GM19035 (cell line): ENCODE data around the gene DNAH3.
"Not testable (repeated sequence)": the region's sequence is repeated elsewhere in the genome, so short reads cannot be mapped to it uniquely, and the experiment has no call there.

Experiments
- ATAC-seq: cut with Tn5 transposase; IDR thresholded peaks from one replicate; pipeline ENCODE4 v1.9.1; 2021; ENCODE audit not compliant: unreplicated experiment

Gene DNAH3

DNA sequence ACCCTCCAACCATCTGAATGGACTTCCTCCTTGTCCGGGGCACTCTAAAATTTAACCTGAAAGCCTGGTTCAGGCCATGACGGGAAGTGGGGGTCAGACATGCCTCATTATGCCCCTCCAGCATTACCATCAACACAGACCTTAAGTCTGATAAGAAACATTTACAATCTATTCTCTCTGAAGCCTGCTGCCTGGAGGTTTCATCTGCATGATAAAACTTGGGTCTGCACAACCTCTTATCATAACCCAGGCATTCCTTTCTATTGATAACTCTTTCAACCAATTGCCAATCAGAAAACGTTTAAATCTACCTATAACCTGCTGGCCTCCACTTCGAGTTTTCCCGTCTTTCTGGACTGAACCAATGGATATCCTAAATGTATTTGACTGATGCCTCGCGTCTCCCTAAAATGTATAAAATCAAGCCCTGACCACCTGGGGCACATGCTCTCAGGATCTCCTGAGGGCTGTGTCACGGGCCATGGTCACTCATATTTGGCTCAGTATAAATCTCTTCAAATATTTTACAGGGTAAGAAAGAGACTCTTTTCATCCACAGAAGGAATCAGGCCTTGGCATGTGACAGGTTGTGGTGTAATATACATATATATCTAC, 204.5 kb downstream of the DNAH3 start:
- ATAC-seq, result no peak

DNA sequence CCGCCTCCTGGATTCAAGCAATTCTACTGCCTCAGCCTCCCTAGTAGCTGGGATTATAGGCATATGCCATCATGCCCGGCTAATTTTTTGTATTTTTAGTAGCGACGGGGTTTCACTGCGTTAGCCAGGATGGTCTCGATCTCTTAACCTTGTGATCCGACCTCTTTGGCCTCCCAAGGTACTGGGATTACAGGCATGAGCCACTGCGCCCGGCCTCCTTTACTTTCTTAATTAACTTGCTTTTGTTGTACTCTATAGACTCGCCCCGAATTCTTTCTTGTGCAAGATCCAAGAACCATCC, 205.1 kb downstream of the DNAH3 start:
- ATAC-seq, result not testable (repeated sequence)

DNA sequence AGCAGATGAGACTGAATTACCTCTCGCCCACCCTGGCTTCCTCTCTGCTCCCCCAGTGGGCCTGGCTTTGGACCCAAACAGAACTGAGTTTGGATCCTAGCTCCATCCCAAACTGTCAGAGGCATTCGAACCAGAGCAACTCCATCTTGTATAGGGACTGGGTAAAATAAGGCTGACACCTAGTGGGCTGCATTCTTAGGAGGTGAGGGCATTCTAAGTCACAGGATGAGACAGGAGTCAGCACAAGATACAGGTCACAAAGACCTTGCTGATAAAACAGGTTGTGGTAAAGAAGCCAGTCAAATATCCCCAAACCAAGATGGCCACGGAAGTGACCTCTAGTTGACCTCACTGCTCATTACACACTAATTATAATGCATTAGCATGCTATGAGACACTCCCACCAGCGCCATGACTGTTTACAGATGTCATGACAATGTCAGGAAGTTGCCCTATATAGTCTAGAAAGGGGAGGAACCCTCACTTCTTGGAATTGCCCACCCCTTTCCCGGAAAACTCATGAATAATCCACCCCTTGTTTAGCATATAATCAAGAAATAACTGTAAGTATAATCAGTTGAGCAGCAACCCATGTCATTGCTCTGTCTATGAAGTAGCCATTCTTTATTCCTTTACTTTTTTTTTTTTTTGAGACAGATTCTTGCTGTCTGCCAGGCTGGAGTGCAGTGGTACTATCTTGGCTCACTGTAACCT, 205.6 kb downstream of the DNAH3 start:
- ATAC-seq, result no peak

DNA sequence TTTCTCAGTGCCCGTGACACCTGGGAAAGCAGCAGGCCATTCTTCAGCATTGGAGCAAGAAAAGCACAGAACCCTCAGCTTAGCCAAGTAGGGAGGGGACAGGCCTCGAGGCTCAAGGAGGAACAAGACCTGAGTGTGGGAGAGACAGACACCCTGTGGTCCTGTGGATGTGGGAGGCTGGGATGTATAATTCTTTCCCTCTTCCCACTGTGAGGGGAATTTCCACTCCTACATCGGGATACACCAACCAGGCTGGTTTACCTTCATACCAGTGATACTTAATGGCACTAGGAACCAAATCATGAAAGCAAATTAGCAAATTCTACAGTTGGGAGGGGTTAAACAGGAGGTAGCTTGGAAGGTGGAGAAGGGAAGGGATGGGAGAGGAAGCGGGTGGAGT, 208.4 kb downstream of the DNAH3 start:
- ATAC-seq, result no peak

DNA sequence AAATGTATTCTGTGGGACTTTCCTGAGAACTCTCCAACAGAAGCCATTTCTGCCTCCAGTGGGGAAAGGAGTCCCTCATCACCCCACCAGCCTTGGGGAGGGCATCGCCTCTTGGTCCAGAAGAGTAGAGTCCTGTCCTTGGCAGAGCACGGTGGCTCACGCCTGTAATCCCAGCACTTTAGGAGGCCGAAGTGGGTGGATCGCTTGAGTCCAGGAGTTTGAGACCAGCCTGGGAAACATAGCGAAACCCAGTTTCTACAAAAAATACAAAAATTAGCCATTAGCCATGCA, 209.1 kb downstream of the DNAH3 start:
- no peak for ATAC-seq

DNA sequence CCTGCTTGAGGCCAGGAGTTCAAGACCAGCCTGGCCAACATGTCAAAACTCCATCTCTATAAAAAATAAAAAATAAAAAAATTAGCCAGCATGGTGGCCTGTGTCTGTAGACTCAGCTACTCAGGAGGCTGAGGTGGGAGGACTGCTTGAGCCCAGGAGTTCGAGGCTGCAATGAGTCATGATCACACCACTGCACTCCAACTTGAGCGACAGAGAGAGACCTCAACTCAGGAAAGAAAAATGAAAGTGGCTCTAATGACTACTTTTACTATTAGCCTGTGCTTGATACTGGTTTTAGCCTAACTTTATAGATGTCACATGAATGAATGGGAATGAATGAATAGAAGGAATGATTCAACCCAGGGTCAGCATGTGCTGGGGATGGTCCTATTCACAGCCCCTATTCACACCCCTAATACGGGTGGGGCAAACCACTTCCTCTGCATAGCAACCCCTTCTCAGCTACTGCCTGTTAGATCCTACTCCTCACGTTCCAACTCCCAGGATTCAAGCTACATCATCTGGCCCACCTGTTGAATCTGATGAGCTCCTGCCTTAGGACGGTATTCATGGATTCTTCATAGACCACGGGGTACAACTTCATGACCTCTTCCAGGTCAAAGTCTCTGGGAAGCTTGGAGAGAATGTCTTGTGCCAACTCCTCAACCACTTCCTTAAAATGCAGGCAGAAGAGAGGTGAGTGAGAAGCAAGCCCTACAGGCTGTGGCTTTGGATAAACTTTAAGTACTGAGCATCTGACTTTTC, 209.6 kb downstream of the DNAH3 start:
- ATAC-seq, result no peak

DNA sequence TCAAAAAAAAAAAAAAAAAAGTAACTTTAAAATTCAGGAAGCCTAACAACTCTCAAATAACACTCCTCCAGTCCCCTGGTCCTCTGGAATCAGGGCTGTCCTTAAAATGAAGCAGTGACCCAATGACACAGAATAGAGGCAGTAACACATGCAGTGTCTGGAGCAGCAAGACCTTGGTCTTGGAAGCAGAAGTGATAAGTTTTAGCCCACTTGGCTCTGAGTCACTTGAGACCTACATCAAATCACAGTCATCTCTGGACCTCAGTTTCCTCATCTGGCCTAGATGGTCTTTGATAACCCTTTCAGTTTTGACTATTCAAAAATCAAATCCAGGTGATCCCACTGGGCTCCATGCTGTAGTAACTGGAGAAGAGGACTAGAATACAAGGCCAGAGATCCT, 211.0 kb downstream of the DNAH3 start:
- ATAC-seq, result no peak

DNA sequence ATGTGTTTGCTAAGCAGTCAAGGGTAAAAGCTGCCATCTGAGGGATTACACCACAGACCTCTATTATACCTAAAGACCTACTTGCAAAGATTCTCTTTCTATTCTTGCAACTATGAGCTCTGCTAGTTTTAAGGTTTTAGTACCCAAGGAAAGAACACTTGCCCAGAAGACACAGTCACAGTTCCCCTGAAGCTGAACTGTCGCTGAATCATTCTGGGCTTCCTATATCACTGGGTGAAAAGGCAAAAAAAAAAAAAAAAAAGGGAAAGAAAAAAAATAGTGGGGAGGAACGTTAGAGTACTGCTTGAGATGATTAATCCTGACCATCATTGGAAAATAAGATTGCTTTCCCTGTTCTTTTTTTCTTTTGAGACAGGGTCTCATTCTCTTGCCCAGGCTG, 212.2 kb downstream of the DNAH3 start:
- ATAC-seq, result no peak

DNA sequence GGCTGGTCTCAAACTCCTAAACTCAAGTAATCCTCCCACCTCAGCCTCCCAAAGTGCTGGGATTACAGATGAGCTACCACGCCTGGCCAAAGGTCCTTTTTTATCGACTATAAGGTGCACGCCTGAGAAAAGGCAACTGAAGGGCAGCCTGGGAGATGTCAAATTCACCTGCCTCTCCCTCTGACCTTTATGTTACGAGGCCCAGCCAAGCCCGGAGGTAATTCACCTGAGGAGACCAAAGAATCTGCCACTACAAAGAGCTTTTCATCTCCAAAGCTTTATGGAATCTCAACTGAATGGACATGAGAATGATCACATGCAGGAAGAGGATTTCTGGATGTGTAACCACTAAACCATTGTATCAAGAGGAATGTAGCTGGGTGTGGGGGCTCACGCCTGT, 212.9 kb downstream of the DNAH3 start:
- ATAC-seq, result no peak

DNA sequence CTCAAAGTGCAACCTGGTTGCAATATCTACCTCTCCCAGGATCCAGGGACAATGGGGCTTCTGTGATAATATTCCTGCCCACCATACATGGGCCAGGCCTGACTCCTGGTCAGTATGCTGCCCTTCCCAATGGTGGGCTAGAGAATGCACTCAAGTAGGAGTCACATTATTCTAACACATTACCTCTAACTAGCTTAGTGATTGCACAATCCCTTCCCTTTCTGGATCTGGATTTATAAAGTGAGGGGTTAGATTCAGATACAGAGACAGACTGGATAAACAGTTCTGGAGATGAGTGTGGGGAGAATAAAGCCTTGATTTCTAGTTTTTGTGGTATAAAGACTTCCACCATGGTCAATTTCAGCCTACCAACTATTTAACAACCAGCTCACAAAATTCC, 217.1 kb downstream of the DNAH3 start:
- ATAC-seq, result no peak

DNA sequence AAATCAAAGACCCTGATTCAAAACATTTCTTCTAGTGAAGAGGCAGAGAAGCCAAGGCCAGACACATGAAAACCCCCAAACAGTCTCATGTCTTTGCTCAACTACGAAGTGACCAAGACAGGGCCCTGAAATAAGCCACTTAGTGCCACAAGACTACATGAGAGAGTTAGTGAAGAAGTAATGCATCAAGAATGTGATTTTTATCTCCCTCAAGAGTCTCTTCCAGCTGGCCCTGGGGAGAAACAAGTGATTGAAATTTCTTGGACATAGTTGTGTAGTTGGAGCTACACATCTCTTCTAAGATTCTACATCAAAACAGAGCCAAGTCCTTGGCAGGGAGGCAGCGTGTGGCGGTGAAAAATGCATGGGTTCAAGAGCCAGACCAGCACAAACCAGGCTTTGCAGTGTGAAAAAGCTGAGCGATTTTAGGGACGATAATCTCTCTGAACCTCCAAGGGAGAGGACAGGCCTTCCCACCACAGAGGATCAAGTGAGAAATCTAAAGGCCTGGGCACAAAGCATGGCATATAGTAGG, 219.5 kb downstream of the DNAH3 start:
- no peak for ATAC-seq

DNA sequence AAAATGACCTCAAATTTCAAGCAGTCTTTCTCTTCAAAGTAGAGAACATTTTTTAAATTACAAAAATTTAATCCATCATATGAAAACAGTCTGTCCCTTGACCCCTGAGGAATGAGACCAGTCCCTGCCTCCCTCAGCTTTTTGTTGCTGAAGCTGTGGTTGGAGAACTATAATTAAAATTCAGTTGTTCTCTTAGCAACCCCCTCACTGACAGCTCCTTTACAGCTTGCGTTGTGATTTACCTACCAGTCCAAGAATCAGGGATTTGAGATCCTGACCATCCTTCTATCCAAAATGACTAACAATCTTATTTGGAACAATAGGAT, 220.3 kb downstream of the DNAH3 start:
- ATAC-seq, result no peak

DNA sequence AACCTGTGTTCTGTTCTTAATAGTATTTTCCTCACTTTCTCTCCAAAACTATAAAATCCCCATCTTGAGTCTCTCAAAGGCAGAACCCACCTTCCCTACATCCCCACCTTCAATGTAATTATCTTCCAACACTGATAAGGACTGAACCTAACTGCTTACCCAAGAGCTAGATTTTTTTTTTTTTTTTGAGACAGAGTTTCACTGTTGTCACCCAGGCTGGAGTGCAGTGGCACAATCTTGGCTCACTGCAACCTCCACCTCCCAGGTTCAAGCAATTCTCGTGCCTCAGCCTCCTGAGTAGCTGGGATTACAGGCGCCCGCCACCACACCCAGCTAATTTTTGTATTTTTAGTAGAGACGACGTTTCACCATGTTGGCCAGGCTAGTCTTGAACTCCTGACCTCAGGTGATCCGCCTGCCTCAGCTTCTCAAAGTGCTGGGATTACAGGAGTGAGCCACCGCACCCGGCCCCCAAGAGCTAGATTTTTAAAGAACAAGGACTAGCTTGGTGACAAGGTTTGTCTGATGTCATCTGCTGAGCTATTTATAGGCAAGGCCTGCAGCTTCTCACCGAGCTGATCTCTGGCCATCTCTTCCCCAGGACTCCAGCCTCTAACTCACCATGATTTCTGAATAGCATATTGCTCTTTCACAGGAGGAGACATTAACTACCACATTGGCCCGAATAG, 220.8 kb downstream of the DNAH3 start:
- ATAC-seq, result not testable (repeated sequence)

DNA sequence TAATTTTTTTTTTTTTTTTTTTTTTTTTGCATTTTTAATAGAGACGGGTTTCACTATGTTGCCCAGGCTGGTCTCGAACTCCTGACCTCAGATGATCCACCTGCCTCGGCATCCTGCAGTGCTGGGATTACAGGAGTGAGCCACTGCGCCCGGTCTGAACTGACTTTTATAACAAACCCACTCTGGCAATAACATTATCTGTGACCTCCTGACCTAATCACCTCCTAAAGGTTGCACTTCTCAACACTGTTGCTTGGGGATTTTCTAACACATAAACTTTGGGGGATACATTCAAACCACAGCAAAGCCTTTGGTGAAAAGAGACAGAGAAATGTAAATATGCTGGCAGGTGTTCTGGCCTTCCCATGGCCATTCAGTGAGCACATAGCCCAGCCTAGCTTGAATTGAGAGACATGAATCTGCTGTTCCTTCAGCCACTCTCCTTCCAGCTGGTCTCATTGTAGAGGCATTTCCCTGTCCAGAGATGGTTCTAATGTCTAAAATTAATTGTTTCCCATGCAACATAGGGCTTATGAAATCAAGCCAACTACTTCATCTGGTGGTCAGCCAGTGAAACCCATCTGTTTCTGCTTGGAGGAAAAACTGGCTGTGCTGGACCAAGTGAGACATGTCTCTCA, 221.8 kb downstream of the DNAH3 start:
- no peak for ATAC-seq

DNA sequence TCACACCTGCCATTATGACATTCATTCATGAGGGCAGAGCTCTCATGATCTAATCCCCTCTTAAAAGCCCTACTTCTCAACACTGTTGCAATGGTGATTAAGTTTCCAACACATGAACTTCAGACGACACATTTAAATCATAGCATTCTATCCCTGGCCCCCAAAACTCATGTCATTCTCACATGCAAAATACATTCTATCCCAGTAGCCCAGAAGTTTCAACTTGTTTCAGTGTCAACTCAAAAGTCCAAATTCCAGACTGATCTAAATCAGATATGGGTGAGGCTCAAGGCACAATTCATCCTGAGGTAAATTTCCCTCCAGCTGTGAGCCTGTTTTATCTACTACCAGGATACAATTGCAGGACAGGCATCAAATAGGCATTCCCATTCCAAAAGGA, 224.9 kb downstream of the DNAH3 start:
- ATAC-seq, result no peak

DNA sequence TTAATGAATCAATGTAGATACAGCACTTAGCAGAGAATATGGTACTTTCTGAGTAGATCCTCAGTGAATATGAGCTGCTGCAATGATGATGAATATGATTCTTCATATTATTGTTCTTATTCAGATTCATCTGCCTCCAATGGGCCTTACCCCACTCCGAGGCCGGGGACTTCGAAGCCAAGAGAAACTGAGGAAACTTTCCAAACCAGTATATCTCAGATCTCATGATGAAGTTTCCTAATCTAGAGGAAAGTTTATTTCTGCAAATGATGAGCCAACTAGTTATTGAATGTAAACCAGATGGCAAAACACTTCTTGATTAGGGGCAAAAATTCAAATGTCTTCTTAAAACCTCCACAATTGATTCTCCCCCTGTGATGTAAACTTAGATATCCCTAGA, 226.8 kb downstream of the DNAH3 start:
- ATAC-seq, result no peak

DNA sequence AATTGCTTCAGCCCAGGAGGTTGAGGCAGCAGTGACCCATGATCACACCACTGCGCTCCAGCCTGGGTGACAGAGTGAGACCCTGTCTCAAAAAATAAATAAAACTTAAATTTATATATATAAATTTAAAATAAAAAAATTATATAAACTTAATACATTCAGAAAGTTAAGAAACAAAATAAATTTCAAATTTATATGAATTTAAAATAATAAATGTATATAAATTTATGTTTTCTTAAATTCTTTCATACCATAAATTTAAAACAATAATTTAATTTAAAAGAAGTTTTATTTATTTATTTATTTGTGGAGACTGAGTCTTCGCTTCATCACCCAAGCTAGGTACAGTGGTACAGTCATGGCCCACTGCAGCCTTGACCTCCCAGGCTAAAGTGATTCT, 229.8 kb downstream of the DNAH3 start:
- no peak for ATAC-seq

DNA sequence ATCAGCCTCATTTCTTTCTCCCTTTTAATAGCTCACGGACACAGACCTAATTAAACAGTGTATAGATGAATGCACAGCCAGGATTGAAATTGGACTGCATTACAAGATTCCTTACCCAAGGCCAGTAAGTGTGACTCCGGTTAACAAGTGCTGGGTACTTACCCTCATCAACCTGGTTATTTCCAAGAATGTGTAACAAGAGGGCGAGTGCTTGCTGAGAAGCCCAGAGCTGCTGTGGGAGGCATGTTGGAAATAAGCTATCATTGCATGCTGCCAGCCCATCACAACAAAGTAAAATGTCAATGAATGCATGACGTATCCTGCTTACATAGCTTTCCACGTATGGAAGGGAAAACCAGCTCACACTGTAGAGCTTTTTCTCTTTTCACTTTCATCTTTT, 230.6 kb downstream of the DNAH3 start:
- no peak for ATAC-seq

DNA sequence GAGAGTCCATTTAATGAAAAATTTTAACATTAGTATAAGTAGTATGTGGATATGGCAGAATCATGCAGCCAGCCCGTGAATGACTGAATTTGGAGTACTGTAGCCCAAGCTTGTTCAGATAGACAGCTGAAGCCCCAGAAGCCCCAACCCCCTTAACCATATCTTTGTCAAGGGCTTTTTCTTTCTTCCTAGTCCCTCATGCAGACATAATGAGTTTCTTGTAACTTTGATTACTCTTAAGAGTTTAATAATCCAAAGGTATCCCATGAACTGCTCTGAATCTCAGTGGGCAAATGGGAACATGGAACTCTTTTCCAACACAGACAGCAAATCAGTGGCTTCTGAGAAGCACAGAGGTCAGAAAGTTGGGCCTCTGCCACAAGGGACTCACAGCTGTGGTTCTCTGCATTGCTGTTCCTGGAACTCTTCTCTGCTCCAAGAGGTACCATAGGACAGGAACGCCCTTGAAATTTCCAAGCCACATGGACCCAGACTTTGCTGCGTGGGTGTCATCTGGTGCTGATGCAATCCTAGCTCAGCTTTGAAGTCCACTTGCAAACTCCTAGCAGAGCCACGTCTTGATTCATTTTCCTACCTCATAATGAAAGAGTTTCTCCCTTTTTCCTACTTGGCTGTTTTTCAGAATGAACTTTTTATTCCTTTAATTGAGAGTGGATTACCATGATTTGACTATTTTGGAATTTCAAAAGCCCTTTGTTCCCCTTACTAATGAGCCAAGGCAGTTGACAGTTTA, 232.0 kb downstream of the DNAH3 start:
- ATAC-seq, result no peak

DNA sequence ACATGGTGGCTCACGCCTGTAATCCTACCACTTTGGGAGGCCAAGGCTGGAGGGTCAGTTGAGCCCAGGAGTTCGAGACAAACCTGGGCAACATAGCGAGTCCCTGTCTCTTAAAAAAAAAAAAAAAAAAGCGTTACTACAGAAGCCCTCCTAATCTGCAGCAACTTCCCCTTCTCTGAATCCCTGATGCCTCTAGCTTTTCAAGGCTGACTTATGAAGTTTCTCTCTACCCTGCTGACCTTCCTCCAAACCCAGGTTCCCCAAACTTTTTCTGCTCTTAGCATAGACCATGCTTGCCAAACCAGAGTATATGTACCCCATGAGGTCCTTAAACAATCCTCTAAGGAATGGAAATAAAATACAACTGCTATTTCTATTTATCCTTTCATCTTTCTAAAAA, 233.7 kb downstream of the DNAH3 start:
- no peak for ATAC-seq

DNA sequence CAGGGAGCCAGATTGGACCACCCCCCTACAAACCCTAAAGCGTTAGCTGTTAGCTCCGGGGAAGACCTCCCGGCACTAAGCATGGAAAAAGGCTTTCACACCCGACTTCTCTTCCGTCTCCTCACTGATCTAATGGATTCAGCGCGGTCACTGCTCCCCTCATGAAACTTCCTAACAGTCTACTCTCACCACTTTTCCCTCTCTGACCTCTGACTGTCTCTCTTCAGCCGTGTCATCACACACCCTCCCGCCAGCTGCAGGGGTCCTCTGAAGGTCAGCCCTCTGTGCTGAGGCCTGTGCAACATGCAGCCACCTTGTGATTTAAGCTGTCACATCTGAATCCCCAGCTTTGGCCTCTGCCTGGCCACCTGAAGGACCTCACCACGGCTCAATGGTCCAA, 234.4 kb downstream of the DNAH3 start:
- no peak for ATAC-seq
